ENCODE results near the gene KCNAB2. TPM values are rescaled to one million over a fixed set of nuclear protein-coding genes. Genes with fewer than 3 reads are reported as not detected.

The KCNAB2 gene
- total and polyA plus RNA-seq, 4 donors: 1.8 to 5.9 (median 4.5) TPM

GRCh38 chr1:6007318-6008083 is 38.2 kb upstream of the KCNAB2 start:
- H3K36me3 ChIP-seq (ENCODE audit: control insufficient read depth in 4 of 4, insufficient read depth in 3 of 4, low read depth in 1 of 4, low read length in 3 of 4): no peaks in the 10 kb centered on the region
- H3K9ac ChIP-seq (ENCODE audit: low read depth in 1 of 2, low read length in 2 of 2): no peak overlapping the region
- TF ChIP-seq CTCF (IDR thresholded peaks at IDR 0.05; ENCODE audit: low read depth, low read length, missing input control) (no peak), ATF3 (IDR thresholded peaks at IDR 0.05) (no peak), ZBTB33 (IDR thresholded peaks at IDR 0.05) (no peak), REST (IDR thresholded peaks at IDR 0.05) (no peak), RAD21 (IDR thresholded peaks at IDR 0.05) (no peak), FOXA2 (IDR thresholded peaks at IDR 0.05) (no peak)
- no peak overlapping the region for H3K27ac ChIP-seq (ENCODE audit: low read depth in 1 of 2, low read length in 2 of 2)
- H3K4me3 ChIP-seq (ENCODE audit: low read depth in 1 of 3, low read length in 3 of 3): no peak overlapping the region
- no peaks in the 10 kb centered on the region for H3K4me1 ChIP-seq (ENCODE audit: control insufficient read depth in 4 of 4, insufficient read depth in 4 of 4, low read length in 3 of 4)
- H3K27me3 ChIP-seq (ENCODE audit: control insufficient read depth in 4 of 4, insufficient read depth in 4 of 4, low read length in 3 of 4): no peaks in the 10 kb centered on the region
- H3K9me3 ChIP-seq (ENCODE audit: control insufficient read depth in 4 of 4, low read length in 3 of 4): no peaks in the 10 kb centered on the region
- 63% methylated on average over 25 of the region's 25 CpGs for WGBS
- no peak for DNase-seq (ENCODE audit: low spot score)

GRCh38 chr1:6008084-6008415 is 37.6 kb upstream of the KCNAB2 start:
- no peak for DNase-seq (ENCODE audit: low spot score)
- no peak overlapping the region for H3K27ac ChIP-seq (ENCODE audit: low read depth in 1 of 2, low read length in 2 of 2)
- H3K9ac ChIP-seq (ENCODE audit: low read depth in 1 of 2, low read length in 2 of 2): no peak overlapping the region
- TF ChIP-seq RAD21 (IDR thresholded peaks at IDR 0.05) (no peak), JUND (IDR thresholded peaks at IDR 0.05) (no peak), MAX (IDR thresholded peaks at IDR 0.05) (no peak), ATF3 (IDR thresholded peaks at IDR 0.05) (no peak), REST (IDR thresholded peaks at IDR 0.05) (no peak), RXRA (IDR thresholded peaks at IDR 0.05) (no peak), FOXA1 (IDR thresholded peaks at IDR 0.05) (no peak), EGR1 (IDR thresholded peaks at IDR 0.05; ENCODE audit: low read depth in 2 of 2) (no peak), YY1 (IDR thresholded peaks at IDR 0.05) (no peak)
- H3K4me3 ChIP-seq (ENCODE audit: low read depth in 1 of 3, low read length in 3 of 3): no peak overlapping the region
- no peaks in the 10 kb centered on the region for H3K27me3 ChIP-seq (ENCODE audit: control insufficient read depth in 4 of 4, insufficient read depth in 4 of 4, low read length in 3 of 4)
- no peaks in the 10 kb centered on the region for H3K36me3 ChIP-seq (ENCODE audit: control insufficient read depth in 4 of 4, insufficient read depth in 3 of 4, low read depth in 1 of 4, low read length in 3 of 4)
- no peaks in the 10 kb centered on the region for H3K9me3 ChIP-seq (ENCODE audit: control insufficient read depth in 4 of 4, low read length in 3 of 4)
- H3K4me1 ChIP-seq (ENCODE audit: control insufficient read depth in 4 of 4, insufficient read depth in 4 of 4, low read length in 3 of 4): no peaks in the 10 kb centered on the region
- WGBS: 87% methylated on average over 11 of the region's 11 CpGs

Data from liver (tissue), 9 donors.